ENCODE measurements around the gene ITFG1.

GRCh38 chr16:47244206-47244605, 216.7 kb downstream of the ITFG1 start:
- TF ChIP-seq POLR2A (IDR thresholded peaks at IDR 0.05) (no peak), CTCF (IDR thresholded peaks at IDR 0.05) (no peak), POLR2AphosphoS5 (IDR thresholded peaks at IDR 0.05) (no peak), EP300 (IDR thresholded peaks at IDR 0.05; ENCODE audit: low read depth) (no peak)

All from transverse colon (tissue), 4 donors.